Measurements from ENCODE around the gene SHE.

Gene SHE

DNA sequence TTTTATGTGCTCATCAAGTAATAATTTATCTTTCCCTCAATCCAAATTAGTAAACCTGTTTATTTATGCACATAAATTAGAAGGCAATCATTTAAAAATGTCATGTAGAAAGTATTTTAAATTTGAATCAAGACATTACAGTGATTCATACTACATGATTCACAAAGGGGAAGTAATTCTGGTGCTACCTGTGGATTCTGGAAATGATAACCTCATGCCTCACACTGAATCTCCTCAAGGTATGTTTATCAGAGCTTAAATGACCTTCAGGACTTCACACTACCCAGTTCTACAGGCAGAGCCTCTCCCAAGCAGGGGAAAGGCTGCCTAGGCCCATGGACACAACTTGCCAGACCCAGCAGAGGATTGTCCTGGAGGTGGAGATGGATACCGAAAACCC, 25.4 kb downstream of the SHE start:
- no peak for DNase-seq

DNA sequence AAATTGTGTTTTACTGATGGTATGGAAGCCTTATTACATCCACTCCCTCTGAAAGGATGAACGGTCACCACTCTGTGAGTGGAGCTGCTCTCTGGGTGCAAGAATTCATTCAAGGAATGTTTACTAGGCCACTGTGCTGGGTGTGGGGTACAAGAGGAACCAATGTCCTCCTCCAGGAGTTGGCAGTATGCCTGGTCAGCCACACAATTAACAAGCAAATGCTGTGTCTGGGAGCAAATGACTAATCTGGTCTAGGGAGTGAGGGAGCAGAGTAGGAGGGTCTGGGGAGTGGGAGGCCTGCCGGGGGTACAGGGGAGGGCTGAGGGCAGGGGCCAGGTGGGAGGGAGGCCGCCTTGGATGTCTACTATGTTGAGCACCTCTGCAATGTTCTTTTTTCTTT, 27.4 kb downstream of the SHE start:
- peak; percentile 47 to 62 for DNase-seq

DNA sequence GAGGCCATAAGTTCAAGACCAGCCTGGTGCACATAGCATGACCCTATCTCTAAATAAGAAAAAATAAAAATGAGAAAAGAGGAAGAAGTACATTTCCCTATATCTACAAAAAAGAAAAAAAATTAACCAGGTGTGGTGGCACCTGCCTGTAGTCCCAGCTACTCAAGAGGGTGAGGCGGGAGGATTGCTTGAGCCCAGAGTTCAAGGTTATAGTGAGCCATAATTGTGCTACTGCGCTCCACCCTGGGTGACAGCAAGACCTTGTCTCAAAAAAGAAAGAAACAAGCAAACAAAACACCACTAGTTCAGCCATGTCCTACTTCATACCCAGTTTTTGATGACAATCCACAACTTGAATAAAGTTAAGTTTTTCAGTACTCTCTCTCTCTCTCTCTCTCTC, 30.9 kb downstream of the SHE start:
- DNase-seq, result no peak

DNA sequence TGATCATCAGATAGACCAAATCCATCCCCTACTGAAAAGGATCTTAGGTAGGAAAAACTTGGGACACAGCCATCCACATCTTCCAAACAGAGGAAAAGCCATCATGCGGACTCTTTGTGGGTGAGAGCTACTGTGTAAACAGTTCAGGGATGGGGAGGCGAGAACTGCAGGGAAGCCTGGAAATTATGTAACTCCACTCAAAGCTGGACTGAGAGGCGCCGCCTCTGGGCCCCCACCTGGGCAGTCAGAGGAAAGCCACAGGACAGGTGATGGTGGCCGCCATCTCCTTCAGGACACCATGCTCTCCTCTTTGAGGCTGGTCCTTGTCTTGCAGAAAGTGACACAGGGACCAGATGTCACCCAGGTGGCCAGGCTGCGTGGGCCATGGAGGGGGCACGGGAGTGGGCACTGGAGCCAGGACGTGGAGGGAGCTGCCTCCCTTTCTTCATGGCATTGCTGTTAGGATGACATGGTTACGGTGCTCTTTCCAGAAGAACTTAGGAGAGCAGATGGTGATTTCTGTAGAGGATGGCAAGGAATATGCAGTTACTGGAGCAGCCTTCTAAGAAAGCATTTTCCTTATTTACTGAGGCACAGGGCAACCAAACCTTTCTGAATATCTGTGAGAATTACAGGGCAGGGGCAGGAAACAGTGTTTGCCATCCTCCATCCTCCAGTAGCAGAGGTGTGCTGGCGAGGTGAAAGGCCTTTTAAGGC, 32.2 kb downstream of the SHE start:
- no peak for DNase-seq

DNA sequence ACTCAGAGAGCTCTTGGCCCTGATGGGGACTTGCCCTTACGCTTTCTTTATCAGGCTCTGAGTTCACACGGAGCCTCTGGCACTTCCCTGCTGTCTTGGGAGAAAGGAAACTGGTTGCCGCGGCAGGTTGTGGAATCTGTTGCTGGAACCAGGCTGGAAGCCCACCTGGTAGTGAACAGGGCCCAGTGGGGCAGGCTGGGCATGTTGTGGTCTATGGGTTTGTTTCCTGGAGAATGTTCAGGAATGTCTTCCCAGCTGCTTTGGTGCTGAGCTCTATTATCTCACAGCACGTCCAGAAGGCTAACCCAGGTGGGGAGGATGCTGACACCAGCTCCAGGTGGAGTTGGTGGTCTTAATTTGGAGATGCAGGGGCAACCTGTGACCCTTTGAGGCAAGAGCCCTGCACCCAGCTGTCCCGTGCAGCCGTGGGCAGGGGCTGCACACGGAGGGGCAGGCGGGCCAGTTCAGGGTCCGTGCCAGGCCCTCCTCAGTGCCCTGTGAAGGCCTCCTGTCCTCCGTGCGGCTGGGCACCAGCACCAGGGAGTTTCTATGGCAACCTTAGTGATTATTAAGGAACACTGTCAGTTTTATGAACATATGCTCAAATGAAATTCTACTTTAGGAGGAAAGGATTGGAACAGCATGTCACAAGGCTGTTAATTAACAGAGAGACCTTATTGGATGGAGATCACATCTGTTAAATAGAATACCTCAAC, 33.5 kb downstream of the SHE start:
- no peak for DNase-seq

DNA sequence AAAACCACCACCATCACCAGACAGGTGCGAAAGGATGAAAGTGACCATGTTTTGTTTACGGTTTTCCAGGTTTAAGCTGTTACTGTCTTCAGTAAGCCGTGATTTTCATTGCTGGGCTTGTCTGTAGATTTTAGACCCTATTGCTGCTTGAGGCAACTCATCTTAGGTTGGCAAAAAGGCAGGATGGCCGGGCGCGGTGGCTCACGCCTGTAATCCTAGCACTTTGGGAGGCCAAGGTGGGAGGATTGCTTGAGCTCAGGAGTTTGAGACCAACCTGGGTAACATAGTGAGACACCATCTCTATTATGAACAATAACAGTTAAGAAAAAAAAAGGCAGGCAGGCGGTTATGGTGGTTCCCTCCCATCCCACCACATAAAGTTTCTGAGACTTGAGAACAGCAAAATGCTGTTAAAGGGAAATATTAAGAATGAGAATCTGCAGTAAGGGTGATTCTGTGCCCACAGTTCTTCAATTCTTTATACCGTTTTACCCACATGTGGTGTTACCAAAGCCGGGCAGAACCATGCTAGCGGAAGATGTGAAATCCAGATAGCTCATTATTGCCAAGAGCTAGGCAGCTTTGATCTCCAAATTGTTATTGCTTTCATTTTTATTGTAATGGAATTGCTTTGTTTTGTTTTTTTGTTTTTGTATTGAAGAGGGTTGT, 34.6 kb downstream of the SHE start:
- DNase-seq, result no peak

DNA sequence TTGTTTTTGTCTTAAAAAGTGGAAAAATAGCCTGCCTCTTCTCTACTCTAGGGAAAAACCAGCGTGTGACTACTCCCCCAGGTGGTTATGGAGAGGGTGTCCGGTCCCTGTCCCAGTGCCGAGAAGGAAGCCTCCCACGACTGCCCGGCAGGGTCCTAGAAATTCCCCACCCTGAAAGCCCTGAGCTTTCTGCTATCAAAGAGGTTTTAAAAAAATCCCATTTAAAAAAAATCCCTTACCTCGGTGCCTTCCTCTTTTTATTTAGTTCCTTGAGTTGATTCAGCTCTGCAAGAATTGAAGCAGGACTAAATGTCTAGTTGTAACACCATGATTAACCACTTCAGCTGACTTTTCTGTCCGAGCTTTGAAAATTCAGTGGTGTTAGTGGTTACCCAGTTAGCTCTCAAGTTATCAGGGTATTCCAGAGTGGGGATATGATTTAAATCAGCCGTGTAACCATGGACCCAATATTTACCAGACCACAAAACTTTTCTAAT, 35.2 kb downstream of the SHE start:
- DNase-seq, result no peak

DNA sequence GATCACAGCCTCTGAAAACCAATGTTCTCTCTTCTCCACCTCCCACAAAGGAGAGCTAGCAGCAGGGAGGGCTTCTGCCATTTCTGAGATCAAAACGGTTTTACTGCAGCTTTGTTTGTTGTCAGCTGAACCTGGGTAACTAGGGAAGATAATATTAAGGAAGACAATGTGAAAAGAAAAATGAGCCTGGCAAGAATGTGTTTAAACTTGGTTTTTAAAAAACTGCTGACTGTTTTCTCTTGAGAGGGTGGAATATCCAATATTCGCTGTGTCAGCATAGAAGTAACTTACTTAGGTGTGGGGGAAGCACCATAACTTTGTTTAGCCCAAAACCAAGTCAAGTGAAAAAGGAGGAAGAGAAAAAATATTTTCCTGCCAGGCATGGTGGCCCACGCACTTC, 36.0 kb downstream of the SHE start:
- no peak for DNase-seq

DNA sequence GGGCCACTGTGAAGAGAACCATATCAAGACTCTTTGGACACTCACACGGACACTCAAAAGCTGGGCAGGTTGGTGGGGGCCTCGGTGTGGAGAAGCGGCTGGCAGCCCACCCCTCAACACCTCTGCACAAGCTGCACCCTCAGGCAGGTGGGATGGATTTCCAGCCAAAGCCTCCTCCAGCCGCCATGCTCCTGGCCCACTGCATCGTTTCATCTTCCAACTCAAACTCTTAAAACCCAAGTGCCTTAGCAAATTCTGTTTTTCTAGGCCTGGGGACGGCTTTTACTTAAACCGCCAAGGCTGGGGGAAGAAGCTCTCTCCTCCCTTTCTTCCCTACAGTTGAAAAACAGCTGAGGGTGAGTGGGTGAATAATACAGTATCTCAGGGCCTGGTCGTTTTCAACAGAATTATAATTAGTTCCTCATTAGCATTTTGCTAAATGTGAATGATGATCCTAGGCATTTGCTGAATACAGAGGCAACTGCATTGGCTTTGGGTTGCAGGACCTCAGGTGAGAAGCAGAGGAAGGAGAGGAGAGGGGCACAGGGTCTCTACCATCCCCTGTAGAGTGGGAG, 36.5 kb downstream of the SHE start:
- no peak for DNase-seq

DNA sequence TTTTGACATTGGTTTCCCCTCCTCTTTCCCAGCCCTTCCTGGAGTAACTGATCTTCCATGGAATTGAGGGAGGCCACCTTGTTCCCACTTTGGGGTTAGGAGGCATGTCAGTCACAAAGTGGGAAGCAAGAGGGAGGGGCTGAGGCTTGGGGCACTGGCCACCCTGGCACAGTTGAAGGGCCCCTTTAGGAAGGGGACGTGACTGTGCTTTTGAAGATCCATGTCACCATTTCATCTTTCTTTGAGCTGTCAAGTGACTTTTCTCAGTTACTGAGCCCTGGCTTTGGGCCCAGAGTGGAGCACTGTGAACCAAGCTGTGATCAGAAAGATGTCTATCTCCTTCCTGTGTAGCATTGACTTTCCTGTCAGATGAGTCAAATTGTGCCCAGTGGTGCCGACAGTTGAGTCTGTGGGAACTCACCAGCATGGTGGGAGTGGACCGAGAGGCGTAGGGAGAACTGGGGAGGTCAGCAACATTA, 38.7 kb downstream of the SHE start:
- peak; percentile 9 to 23 for DNase-seq

DNA sequence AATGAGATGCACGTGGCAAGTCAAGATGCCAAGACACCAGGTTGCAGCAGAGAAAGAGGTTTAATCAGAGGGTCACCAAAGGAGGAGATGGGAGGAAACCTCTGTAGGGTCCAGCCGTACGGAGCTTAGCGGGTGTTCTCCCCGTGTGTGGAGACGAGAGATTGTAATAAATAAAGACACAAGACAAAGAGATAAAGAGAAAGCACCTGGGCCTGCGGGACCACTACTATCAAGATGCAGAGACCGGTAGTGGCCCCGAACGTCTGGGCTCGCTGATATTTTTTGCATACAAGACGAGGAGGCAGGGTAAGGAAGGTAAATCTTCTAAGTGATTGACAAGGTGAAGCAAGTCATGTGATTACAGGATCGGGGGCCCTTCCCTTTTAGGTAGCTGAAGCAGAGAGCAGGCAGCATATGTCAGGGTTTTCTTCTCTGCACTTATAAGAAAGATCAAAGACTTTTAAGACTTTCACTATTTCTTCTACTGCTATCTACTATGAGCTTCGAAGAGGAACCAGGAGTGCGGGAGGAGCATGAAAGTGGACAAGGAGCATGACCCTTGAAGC, 41.4 kb downstream of the SHE start:
- DNase-seq, result no peak

DNA sequence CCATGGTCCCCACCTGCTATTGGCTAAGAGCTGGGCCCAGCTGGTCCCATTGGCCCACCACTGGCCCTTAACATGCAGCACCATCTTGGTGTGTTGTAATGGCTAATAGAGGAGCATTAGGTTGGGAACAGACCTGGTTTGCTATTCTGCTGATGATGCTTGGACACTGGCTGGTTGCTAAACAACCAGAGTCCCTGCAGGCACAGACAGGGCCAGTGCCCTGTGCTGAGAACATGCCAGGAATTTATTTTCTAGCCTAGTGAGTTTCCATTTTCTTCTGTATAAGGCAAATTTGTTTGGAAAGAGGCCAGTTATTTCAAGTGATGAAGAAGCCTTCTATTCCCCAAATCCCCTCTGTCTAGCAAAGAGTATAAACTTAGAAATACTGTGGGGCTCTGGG, 43.1 kb downstream of the SHE start:
- no peak for DNase-seq

DNA sequence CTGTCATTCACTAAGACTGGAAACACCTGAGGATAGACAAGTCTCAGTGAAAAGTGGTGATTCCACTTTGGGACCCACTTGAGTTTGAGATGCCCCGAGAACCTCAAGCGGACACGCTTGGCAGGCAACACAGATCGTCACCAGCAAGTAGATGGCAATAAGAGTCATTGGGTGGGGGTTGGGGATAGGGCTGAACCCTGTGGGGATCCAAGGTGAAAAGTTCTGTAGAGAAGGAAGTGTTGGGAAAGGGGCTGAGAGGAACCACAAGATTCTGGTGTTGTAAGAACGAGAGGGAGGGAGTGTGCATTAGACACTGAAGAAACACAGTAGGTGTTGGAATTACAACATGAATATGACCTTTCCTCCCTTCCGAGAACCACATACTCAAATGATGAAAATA, 45.6 kb downstream of the SHE start:
- DNase-seq, result peak; percentile 84 to 86

DNA sequence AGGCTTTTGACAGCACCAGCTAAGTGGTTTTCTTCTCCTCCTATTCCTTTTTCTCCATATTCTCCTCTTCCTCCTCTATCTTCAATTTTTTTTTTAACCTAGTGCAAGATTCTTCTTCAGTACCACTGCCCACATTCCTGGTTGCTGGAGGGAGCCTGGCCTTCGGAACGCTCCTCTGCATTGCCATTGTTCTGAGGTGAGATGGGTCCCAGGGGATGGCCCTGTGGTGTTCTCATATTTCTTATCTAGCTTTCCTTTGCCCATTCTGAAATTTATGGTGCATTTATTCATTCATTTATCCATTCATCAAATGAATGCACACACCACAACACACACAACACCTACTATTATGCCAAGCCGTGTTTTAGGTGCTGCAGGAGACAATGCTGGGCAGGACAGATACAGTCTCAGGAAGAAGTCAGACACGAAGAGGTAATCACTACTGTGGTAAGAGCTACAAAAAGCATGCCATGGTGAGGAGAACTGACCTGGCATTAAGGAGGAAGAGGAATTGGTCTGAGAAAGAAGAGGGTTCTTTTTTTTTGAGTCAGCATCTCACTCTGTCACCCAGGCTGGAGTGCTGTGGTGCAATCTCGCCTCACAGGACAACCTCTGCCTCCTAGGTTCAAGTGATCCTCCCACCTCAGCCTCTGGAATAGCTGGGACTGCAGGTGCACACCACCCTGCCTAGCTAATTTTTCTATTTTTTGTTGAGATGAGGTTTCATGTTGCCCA, 47.7 kb downstream of the SHE start:
- DNase-seq, result peak; percentile 28 to 39

DNA sequence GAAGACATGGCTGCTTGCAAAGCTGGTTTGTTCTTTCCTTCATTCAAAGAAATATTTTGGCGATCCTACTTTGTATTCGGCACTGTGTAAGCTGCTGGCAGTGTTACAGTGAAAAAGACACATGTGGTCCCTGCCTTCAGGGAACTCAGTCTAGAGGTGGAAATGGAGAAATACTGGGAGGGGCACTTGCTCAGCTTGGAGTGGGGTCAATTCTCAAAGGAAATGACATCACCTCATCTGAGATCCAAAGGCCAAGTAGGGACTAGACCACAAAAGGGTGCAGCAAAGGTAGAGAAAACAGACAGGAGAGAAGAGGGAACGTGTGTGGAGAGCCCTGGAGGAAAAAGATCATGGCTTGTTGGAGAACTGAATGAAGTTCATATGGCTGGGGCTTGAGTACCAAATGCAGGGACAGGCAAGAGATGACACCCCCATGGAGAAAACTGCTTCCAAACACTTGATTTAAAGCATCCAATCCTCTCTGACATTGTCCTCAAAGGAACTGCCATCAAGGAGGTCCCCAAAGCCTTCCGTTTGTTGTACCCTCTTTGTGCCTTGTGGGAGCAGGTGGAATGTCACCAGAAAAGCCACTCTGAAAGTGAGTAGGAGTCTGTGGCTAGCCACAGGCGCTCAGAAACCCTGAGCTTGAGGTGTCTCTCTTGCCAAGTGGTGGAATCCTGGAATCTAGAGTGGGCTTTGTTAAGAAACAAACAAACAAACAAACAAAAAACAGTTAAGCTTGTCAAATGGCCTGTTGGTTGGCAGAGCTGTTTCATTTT, 48.4 kb downstream of the SHE start:
- DNase-seq, result peak; percentile 24 to 30

DNA sequence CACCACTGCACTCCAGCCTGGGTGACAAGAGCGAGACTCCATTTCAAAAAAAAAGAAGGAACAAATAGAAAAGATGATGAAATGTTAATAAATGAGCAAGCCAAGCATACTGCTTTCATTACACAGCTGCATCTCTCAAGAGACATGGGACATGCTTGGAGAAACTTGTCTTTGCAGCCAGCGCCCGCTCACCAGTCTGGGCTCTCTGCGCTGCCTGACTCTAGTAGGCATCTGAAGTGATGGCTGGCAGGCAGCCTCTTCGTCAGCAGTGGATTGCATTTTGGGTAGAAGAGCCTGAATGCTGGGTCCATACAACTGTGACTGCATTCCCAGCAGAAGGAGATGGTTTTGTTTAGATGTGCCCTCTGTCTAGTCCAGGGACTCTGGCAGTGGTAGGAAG, 49.1 kb downstream of the SHE start:
- no peak for DNase-seq

DNA sequence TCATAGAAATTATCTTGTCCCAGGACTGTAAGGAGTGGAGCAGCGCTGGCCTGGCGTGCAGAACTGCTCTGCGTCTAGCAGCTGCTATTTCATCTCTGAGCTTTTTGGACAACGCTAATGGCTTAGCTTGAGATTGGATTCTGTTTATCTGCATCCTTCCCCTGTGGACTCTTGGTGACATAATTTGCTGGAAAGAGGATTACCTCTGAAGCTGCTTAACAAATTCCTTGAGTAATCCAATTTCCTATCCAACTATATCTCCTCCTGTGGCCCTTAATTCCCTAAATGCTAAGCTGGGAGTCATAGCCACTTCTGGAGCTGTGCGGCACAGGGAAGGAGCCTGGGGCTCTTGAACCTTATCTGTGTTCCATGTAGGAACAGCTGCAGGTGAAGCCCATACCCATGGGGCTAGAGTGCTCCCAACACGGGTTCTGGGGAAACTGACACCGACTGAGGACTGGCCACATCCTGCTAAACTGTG, 53.8 kb downstream of the SHE start:
- DNase-seq, result no peak

DNA sequence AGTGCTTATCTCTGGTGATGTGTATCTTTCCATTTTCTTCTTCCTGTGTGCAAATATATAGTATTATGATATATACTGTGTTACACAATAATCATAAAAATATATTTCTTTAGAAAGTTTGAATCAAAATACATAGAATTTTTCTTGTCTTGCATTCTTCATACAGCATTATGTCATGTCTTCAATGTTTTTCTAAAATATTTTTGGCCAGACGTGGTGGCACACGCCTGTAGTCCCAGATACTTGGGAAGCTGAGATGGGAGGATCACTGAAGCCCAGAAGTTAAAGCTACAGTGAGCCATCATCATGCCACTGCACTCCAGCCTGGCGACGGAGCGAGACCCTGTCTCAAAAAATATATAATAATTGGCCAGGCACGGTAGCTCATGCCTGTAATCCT, 55.4 kb downstream of the SHE start:
- no peak for DNase-seq

DNA sequence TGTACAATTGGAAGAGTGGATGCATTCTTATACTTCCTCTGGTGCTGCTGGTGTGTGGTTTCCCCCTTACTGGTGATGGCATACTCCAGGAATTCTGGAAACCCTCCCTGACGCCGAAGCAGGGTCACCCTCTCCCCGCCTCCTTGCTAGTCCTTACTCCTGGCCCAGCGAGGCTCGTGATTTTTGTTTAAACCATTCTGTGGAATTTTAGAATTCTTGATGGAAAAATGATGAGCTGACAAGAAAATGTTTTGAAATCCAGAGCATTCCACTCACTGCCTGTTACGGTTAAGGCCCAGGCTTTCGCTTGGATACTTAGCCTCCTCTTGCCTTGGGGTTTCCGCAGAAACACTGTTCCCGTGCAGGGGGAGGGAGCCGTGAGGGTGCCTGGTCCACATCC, 55.9 kb downstream of the SHE start:
- DNase-seq, result no peak

DNA sequence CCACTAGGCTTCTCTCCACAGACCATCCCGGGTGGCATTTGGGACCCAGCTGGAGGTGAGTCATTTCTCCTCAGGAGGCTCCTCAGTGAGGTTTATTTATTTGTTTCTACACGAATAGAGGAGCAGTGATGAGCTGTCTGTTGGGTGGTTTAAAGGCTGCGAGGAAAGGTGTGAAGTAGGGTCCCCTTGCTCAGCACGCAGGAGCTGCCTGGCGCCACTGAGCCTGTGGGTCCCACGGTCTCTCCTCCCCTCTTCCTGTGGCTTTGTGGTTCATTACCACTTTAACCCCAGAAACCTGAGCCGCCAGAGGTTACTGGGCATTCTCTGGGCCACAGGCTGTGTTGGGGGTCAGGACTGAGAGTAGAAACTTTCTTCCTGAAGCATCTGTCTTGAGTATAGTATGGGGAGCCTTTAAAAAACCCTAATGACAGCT, 57.2 kb downstream of the SHE start:
- no peak for DNase-seq

DNA sequence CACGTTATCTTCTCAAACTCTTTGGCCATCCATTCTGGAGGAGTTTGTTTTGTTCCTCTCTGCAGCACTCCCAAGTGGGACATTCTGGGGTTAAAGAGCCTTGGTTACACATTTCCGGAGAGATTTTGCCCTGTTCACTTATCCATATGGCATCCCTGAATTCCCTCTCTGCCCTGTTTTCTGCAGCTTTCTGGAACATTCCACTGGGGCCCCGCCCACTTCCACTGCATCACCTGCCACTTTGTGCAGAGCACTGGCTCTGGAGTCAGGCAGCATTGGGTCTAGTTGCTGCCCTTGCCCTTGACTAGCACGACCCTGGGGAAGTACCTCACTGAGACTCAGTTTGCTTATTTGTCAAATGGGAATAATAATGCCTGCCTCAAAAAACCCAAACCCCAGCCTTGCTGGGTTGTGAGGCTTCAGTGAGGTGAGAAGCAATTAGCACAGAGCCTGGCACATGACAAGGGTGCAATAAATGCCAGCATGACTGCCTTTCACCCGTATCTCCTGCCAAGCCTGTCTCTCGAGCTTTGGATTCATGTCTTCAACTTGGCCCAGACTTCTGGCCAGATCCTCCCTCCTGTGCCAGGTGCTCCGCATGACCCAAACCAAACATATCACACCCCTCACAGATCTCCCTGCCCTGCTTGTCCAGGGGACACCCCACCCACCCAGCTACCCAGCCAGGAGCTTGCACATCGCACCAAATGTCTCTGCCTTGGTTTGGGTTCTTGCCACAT, 58.8 kb downstream of the SHE start:
- no peak for DNase-seq

Measured in AML-193 (cell line).